Hepatocyte (in vitro differentiated cells): ENCODE results near the gene FUT6. TPM values are rescaled to one million over a fixed set of nuclear protein-coding genes. Genes with fewer than 3 reads are reported as not detected.

Experiments used
- DNase-seq: peaks from one replicate; pipeline ENCODE4 v3.0.0-alpha.2; 2016; ENCODE audit warnings: low spot score
- H2AFZ ChIP-seq: fragments of 200-600 bp; sonication (generic); 2 replicates; pipeline ENCODE4 v1.6.0; 2016; ENCODE audit warnings: antibody characterized with exemption, mild to moderate bottlenecking
- H3K27ac ChIP-seq: fragments of 200-600 bp; sonication (generic); 2 replicates; pipeline ENCODE4 v1.5.1; 2016; ENCODE audit warnings: mild to moderate bottlenecking
- H3K27me3 ChIP-seq: fragments of 200-600 bp; sonication (generic); 2 replicates; pipeline ENCODE4 v1.6.1; 2016
- H3K36me3 ChIP-seq: fragments of 200-600 bp; sonication (generic); replicated peaks from 2 replicates; pipeline ENCODE4 v1.5.1; 2016; ENCODE audit warnings: low read depth; ENCODE audit not compliant: insufficient read depth
- H3K4me1 ChIP-seq: fragments of 200-600 bp; sonication (generic); 2 replicates; pipeline ENCODE4 v1.5.1; 2016; ENCODE audit warnings: mild to moderate bottlenecking, moderate library complexity; ENCODE audit not compliant: insufficient read depth
- H3K4me2 ChIP-seq: fragments of 200-600 bp; sonication (generic); 2 replicates; pipeline ENCODE4 v1.6.0; 2016
- H3K4me3 ChIP-seq: fragments of 200-600 bp; sonication (generic); 2 replicates; pipeline ENCODE4 v1.5.1; 2016; ENCODE audit warnings: mild to moderate bottlenecking
- H3K79me2 ChIP-seq: fragments of 200-600 bp; sonication (generic); 2 replicates; pipeline ENCODE4 v1.6.0; 2017; ENCODE audit warnings: mild to moderate bottlenecking
- H3K9me2 ChIP-seq: fragments of 200-600 bp; sonication (generic); replicated peaks from 2 replicates; pipeline ENCODE4 v1.6.0; 2017; ENCODE audit warnings: mild to moderate bottlenecking; ENCODE audit not compliant: insufficient read depth
- H3K9me3 ChIP-seq: fragments of 200-600 bp; sonication (generic); 2 replicates; pipeline ENCODE4 v1.5.1; 2016; ENCODE audit warnings: low read depth, mild to moderate bottlenecking
- H4K20me1 ChIP-seq: fragments of 200-600 bp; sonication (generic); 2 replicates; pipeline ENCODE4 v1.6.0; 2016; ENCODE audit warnings: mild to moderate bottlenecking; ENCODE audit not compliant: insufficient read depth, poor library complexity, severe bottlenecking
- CTCF ChIP-seq: fragments of 200-600 bp; sonication (generic); IDR thresholded peaks from 2 replicates; pipeline ENCODE4 v1.5.1; 2016; ENCODE audit warnings: antibody characterized with exemption, mild to moderate bottlenecking; ENCODE audit not compliant: poor library complexity
- EZH2 ChIP-seq: fragments of 200-600 bp; sonication (generic); IDR thresholded peaks from 2 replicates; pipeline ENCODE4 v1.6.1; 2016; ENCODE audit warnings: antibody characterized with exemption, mild to moderate bottlenecking, borderline replicate concordance
- EZH2phosphoT487 ChIP-seq: fragments of 200-600 bp; sonication (generic); IDR thresholded peaks from one replicate; pipeline ENCODE4 v1.6.1; 2018; ENCODE audit warnings: antibody characterized with exemption, mild to moderate bottlenecking, low read depth, moderate library complexity; ENCODE audit not compliant: unreplicated experiment, severe bottlenecking
- WGBS: methylation state at CpG from one replicate; pipeline ENCODE4 v1.1.6; 2016; ENCODE audit warnings: low lambda C conversion rate; ENCODE audit errors: missing lambda C conversion rate; 5-methylcytosine and 5-hydroxymethylcytosine counted together
- polyA plus RNA-seq: library from polyadenylated mRNA; unstranded; fragments of >200 nt; fragmentation: Nextera tagmentation; extraction: Ambion mirVana; gene quantifications from 2 replicates; pipeline ENCODE4 v1.2.1, GENCODE V29; 2016
- total RNA-seq: library from RNA; depleted of rRNA; stranded (reverse); fragments of >200 nt; gene quantifications from 2 replicates; pipeline ENCODE4 v1.2.3, GENCODE V29; 2014

The FUT6 gene
- total and polyA plus RNA-seq, 2 experiments from 2014 or later: 0.07 TPM; not detected in 1

DNA sequence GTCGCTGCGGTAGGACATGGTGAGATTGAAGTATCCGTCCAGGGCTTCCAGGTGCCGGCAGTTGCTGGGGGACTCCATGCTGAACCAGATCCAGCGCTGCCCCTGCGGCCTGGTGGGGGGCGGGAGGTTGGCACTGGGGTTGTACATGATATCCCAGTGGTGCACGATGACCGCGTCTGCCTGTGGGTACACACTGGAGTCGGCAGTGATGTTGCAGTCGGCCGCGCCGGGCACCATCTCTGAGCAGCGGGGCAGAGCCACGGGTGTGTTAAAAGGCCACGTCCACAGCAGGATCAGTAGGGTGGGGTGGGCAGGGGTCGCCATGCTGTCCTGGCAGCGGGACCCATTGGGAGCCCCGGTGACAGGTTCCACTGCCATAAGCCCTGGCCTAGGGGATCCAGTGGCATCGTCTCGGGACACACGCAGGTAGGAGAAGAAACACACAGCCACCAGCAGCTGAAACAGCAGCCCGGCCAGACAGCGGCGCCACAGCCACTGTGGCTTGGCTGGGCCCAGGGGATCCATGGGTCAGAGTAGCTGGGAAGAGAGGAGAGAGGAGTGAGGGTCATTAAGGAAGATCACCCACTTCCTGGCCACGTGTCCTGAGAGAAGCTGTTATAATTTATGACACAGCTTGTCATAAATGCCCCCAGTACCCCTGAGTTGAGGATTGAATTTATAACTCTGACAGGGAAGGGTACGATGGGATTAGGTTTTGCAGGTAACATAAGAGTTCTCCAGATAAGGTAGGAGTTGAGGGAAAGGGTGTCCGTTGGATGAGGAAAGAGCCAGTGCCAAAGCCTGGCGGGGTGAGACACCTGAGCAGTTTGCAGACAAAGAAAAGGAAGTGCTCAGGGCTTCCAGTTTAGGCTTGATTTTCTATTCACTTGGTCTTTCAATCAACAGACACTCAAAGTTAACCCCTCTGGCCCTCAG is 28.0 kb upstream of the FUT6 start:
- no peak overlapping the region for H2AFZ ChIP-seq
- H3K79me2 ChIP-seq: no peaks in the 10 kb centered on the region
- H3K27me3 ChIP-seq: no peaks in the 10 kb centered on the region
- H3K27ac ChIP-seq: no peak overlapping the region
- H4K20me1 ChIP-seq: no peaks in the 10 kb centered on the region
- TF ChIP-seq CTCF: no peak
- no peak for TF ChIP-seq EZH2phosphoT487
- no peak for TF ChIP-seq EZH2
- no peak overlapping the region for H3K4me3 ChIP-seq
- no peak for DNase-seq
- 88% methylated on average over 27 of the region's 31 CpGs for WGBS
- H3K4me2 ChIP-seq: no peak overlapping the region
- H3K36me3 ChIP-seq: no peaks in the 10 kb centered on the region
- no peaks in the 10 kb centered on the region for H3K4me1 ChIP-seq
- H3K9me3 ChIP-seq: no peaks in the 10 kb centered on the region
- no peaks in the 10 kb centered on the region for H3K9me2 ChIP-seq

DNA sequence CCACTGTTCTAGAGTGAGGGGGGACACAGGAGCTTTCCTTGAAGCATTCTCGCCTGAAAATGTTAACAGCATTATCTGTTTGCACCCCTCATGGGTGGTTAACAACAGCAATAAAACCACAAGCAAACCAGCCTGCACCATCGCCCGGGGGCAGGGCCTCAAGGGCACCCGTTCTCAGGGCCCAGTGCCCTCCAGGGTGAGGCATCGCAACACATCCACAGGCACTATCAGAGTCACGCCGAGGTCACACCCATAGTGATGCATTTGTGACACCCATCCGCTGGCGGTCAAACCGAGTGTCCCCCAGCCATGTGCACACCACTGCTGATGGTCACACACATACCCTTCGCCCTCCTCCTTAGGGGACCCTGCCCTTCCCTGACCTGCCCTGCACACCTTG is 26.3 kb upstream of the FUT6 start:
- H3K4me2 ChIP-seq: no peak overlapping the region
- no peaks in the 10 kb centered on the region for H3K9me3 ChIP-seq
- DNase-seq: no peak
- no peaks in the 10 kb centered on the region for H3K27me3 ChIP-seq
- no peaks in the 10 kb centered on the region for H3K79me2 ChIP-seq
- H3K4me1 ChIP-seq: no peaks in the 10 kb centered on the region
- no peaks in the 10 kb centered on the region for H4K20me1 ChIP-seq
- no peak overlapping the region for H2AFZ ChIP-seq
- WGBS: 90% methylated on average over 11 of the region's 11 CpGs
- H3K27ac ChIP-seq: no peak overlapping the region
- TF ChIP-seq EZH2phosphoT487 (no peak), CTCF (no peak), EZH2 (no peak)
- H3K36me3 ChIP-seq: no peaks in the 10 kb centered on the region
- H3K9me2 ChIP-seq: no peaks in the 10 kb centered on the region
- H3K4me3 ChIP-seq: no peak overlapping the region

GRCh38 chr19:5864725-5865486 is 25.4 kb upstream of the FUT6 start:
- Histone ChIP-seq H3K4me3 (no peak overlapping the region), H3K36me3 (no peaks in the 10 kb centered on the region), H3K27ac (no peak overlapping the region), H3K4me2 (no peak overlapping the region), H3K79me2 (no peaks in the 10 kb centered on the region), H3K9me3 (no peaks in the 10 kb centered on the region), H3K9me2 (no peaks in the 10 kb centered on the region), H3K27me3 (no peaks in the 10 kb centered on the region), H3K4me1 (no peaks in the 10 kb centered on the region), H4K20me1 (no peaks in the 10 kb centered on the region), H2AFZ (no peak overlapping the region)
- DNase-seq: no peak
- TF ChIP-seq EZH2phosphoT487: no peak
- TF ChIP-seq CTCF: no peak
- no peak for TF ChIP-seq EZH2
- WGBS: 88% methylated on average over 14 of the region's 14 CpGs
